Measurements from ENCODE around the gene TUBB6.
A peak's percentile ranks its signal among the peaks of the same experiment; 100 is the strongest.

Gene TUBB6

DNA sequence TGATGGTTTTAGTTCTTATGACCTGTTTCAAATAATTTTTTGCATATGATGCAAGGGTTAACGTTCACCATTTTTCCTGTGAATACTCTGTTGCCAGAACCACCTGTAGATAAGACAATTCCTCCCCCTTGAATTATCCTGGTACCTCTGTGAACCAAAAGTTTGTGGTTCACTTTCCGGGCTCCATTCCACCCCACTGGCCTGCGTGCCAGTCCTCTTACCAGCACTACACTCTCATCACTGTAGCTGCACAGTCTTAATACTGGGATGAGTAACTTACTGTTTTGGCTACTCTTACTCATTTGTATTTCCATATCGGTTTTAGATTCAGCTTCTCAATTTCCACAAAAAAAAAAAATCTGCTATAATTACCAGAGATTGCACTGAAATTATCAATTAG, 34.6 kb downstream of the TUBB6 start:
- DNase-seq, result no peak

DNA sequence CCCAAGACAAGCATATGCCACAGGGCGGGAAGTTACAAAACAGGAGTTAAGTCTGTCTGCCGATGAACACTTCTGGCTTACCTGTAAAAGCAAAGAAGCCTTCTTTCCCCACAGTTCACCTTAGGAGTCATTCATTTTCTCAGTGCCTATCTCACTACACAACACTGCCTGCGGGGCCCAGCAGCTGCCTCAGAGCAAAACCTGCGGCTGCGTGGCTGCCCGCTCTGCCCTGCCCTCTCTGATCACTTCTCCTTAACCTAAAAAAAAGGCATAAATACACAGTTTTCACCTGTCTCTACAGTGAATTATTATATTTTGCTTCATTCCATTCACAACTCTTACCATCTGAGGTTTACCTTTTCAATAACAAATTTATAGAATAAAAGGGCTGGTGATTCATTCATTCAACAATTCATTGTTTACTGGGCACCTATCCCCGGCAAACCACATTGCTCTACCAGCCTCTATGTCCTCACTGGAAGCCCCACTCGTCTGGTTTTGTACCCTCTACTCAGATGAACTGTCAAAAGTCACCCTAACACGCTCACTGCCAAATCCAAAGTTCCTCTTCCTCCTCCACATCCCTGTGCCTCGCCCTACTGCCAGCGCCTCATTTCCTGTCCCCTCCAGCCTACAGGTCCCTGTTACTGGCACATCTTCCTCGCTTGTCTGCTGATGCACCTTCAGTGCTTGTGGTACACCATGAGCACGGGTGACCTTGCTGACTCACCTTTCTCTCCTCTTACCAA, 37.6 kb downstream of the TUBB6 start:
- DNase-seq, result no peak

DNA sequence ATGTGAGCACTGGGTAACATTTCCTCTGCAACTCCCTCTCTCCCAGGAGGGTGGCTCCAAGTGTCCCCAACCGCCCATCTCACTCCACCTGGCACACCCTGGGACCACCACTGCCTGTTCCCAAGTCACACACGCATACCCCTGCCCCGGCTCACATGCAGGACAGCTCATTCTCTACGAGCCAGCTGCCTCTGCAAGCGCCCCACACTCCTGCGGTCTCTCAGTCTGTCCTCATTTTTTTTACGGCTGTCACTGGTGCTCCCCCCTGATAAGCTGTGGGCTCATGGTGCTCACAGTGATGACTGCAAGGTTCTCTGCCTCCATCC, 38.2 kb downstream of the TUBB6 start:
- no peak for DNase-seq

DNA sequence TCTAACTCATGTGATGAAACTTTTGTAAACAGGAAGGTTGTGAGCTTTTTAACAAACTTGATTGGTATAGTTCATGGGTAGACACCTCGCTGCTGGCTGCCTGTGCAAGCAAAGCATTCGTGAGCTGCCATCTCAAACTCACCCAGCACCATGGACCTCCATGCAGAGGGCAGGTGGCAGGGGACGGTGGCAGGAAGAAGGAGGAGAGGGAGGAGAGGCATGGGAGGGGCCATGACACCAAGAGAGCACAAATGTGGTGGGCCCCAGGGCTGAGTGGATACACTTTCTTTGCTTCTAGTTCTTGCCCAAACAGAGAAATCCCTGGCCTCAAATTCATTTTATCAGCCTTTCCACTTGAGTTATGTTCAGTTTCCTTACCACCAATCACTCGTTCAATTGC, 39.9 kb downstream of the TUBB6 start:
- no peak for DNase-seq

DNA sequence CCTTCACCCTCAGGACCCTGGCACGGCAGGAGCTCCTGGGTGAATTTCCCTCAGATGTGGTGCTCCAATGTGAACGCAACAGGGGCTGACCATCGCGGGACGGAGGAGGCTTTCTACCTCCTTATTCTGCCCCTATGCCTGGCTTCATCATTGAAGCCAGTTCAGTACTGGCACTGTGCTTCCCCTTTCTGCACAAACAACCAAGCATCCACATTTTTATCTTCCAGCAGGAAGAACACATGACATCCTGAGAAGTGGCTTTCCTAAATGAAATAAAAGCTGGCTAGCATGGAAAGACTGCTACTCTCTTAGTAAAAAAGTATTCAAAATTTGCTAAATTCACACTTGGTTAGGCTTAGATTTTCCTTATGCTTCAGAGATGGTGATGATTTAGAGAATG, 44.1 kb downstream of the TUBB6 start:
- no peak for DNase-seq

DNA sequence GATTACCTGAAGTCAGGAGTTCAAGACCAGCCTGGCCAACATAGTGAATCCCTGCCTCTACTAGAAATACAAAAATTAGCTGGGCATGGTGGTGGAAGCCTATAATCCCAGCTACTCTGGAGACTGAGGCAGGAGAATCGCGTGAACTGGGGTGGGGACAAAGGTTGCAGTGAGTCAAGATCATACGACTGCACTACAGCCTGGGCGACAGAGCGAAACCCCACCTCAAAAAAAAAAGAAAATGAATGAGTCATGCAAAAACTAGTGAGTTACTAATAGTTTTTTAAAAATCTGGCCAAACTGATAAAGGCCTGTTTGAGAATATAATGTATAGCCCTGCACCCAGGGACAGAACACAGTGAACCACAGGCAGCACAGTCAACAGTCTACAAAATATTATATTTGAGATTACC, 51.5 kb downstream of the TUBB6 start:
- no peak for DNase-seq

DNA sequence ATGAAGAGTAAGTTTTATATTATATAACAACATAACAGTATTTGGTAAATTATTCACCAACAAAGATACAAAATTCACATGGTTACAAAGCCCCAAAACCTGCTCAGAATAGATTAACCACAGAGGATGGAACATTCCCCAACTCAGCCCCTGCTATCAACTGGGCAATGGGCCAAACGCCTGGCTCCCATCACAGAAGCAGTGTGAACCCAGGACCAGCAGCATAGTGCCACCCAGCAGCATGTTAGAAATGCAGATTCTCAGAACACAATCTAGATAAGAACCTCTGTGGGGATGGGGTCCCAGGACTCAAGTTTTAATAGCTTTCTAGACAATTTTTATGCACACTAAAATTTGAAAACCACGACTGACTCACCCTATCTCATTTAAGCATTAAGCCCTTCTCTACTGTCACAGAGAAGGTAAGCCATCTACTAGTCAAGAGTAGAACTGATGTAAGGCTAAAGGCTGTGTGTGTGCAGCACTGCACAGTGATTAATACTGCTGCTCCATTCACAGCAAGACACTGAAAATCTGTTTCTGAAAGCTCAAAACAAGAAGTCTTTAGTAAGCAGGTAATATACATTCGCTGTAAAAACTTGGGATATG, 53.8 kb downstream of the TUBB6 start:
- peak; percentile 31 for DNase-seq

DNA sequence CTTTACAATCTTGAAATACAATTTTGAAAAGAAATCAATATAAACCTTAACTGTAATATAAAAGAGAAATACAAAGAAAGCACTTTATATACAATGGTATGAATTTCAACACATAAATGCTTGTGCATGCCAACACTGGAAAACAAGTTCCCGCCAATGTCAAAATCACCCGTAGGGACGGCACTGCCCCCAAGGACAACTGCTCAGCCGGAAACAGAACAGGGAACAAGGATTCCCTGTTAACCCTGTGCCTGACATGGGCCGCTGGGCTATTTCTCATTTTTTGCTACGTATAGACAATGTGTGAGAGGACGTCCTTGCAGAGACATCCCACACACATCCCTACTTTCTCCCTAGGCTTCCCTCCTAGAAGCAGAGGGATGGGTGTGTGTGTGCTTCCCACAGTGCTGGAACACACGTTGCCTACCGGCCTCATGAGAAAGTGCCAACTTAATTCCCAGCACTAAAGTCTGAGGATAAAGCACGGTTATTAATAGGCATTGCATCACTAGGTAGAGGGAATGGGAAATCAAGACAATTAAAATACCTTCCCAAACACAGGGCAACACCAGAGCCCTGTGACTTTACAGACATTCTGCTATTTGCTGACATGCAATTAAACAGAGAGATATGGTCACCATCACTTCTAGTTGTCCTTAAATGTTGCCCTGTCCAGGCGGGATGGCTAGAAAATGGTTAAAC, 54.6 kb downstream of the TUBB6 start:
- DNase-seq, result no peak

DNA sequence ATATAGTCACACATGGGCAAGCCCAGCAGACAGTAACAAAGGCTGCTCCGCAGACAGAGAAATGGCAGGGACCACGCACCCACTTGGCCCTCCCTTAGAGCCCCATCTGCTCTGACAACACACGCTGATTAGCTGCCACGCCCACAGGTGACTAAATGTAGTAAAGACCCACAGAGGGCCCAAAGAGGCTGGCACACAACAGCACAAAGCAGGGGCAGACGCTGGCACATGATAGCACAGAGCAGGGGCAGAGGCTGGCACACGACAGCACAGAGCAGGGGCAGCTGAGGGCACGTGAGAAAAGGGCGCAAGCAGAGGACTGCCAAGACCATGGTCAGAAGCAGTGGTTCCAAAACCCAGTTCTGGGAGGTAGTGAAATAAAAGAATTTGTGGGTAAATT, 58.3 kb downstream of the TUBB6 start:
- no peak for DNase-seq

DNA sequence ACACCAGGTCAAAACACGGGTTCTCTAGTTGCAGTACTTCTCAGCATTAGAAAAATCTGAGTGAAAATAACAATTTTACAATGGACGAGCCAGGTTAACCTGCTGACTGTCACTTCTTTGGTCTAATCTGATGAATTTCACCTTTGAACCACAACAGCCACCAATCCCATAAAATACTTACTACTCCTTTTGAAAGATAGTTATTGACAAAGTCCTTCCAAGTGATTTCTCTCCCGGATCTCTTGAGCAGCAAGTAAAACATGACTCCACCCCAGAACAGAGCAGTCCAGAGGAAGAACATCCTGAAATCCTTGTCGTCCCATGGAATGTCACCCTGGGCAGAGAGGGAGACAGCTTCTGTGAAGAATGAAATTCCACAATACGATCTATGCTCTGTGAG, 58.7 kb downstream of the TUBB6 start:
- no peak for DNase-seq

DNA sequence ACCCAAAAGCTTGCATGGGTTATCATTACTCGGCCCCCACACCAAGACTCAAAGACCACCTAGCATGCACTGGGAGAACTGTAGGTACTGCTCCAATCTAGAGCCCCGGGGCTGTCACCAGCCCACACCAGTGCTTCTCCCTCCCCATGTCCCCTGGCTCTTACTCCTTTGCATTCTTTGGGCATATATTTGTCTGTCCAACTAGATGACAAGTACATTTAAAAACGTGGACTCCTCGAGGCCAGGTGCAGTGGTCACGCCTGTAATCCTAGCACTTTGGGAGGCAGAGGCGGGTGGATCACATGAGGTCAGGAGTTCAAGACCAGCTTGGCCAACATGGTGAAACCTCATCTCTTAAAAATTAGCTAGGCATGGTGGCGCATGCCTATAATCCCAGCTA, 61.2 kb downstream of the TUBB6 start:
- DNase-seq, result no peak

DNA sequence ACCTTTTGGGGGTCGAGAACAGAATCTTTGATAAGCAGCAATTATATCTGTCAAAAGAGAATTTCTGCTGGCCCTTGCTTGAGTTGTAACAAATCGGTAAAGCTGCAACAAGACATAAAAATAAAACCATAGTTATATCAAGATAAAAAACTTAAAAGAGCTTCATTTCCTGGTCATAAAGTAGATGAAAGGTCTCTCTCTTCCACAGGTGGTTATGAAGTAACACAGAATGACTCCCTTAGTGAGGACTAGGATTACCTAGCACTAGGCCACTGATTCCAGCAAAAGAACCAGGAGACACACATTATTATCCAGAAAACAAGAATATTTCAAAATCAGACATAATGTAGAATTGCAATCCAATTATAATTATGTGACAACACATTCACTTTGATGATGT, 63.5 kb downstream of the TUBB6 start:
- no peak for DNase-seq

DNA sequence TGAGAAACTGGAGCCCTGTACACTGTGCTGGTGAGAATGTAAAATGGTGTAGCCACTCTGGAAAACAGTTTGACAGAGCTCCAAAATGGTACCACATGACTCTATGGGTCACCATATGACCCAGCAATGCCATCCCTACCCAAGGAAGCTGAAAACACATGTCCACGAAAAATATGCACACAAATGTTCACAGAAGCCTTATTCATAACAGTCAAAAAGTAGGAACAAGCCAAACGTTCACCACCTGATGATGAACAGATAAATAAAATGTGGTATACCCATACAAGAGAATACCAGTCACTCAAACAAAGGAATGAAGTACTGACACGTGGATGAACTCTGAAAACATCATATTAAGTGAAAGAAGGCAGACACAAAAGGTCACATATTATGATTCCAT, 64.4 kb downstream of the TUBB6 start:
- no peak for DNase-seq

DNA sequence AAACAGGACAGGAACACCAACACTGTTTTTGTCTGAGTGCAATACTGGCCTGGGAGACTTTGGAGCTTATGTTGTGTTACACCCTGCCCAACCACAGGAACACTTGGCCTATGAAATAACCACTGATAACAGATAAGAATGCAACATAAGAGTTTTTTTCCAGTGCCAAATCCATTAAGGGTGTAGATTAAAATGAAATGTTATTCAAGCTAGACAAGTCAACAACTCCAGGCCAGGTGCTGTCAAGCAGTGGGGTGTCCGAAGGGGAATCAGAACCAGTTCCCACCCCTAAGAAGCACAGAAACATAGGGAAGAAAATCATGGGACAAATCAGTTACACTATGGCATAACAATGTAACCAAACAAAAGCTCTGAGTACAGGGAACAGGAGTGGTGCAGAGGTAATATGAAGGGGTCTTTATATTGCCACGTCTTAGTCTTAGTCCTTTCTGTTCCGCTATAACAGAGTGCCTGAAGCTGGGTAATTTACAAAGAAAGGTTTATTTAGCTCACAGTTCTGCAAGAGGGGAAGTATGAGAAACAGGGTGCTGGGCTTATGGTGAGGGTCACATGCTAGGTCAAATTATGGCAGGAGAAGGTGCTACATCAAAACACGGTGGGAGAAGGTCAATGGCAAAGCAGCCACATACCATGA, 65.2 kb downstream of the TUBB6 start:
- no peak for DNase-seq

DNA sequence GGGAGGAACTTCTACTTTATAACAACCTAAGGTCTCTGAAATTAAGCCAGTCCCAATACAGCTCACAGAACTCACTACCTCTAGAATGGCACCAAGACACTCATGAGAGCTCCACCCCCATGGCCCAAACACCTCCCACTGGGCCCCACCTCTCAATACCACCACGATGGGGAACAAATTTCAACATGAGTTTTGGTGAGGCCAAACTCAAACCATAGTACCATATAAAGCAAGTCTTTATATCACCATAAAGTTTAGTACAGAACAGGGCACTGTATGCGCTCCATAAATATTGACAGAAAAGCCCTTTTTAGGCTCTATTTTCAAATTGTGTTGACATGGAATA, 65.7 kb downstream of the TUBB6 start:
- no peak for DNase-seq

DNA sequence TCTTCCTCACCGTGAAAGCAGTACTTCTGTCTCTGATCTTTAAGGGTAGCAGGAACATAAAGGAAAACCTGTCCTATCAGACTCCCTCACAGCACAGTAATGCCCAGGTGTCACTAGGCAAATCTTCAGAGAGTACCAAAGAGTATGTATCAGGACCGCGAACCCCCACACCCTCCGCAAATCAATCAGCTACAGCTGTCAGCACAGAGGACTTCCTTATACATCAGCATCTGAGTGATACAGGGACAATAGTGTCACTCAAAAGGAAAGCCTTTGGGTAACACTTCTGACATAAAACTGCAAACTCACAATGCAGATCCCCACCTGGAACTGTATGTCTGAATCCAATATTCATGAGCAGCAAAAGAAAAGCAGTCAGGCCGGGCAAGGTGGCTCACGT, 66.4 kb downstream of the TUBB6 start:
- no peak for DNase-seq

Data from fibroblast of skin of right quadriceps (primary cell).